Spleen (tissue), 11 donors: ENCODE results near the gene CEP41. TPM values are rescaled to one million over a fixed set of nuclear protein-coding genes. Genes with fewer than 3 reads are reported as not detected.
A peak's percentile ranks its signal among the peaks of the same experiment; 100 is the strongest.

Experiments
- DNase-seq: peaks from one replicate; pipeline ENCODE4 v3.0.0-alpha.2; 2020
- H3K27ac ChIP-seq, 8 donors: fragments of 200-600 bp; sonication (generic) in 7 of 8; 1 replicate in 4 of 8; 2 replicates in 4 of 8; pipeline versions ENCODE4 v1.5.0 to v1.8.0; 2016 to 2021; ENCODE audit warnings: inconsistent platforms in 4 of 8, mild to moderate bottlenecking in 4 of 8, moderate library complexity in 1 of 8
- H3K27me3 ChIP-seq, 7 donors: fragments of 200-600 bp; sonication (generic) in 6 of 7; replicated peaks in 1 of 7; 1 replicate in 4 of 7; 2 replicates in 3 of 7; pipeline versions ENCODE4 v1.5.0 to v1.8.0; 2016 to 2021; ENCODE audit warnings: inconsistent platforms in 3 of 7, mild to moderate bottlenecking in 1 of 7
- H3K36me3 ChIP-seq, 6 donors: fragments of 200-600 bp; sonication (generic) in 5 of 6; 1 replicate in 4 of 6; 2 replicates in 2 of 6; pipeline versions ENCODE4 v1.5.0 to v1.8.0; 2016 to 2021; ENCODE audit warnings: inconsistent platforms in 2 of 6
- H3K4me1 ChIP-seq, 6 donors: fragments of 200-600 bp; sonication (generic) in 5 of 6; 1 replicate in 3 of 6; 2 replicates in 3 of 6; pipeline versions ENCODE4 v1.5.0 to v1.8.0; 2016 to 2021; ENCODE audit warnings: inconsistent platforms in 3 of 6
- H3K4me3 ChIP-seq, 8 donors: fragments of 200-600 bp; sonication (generic) in 7 of 8; 1 replicate in 4 of 8; 2 replicates in 4 of 8; pipeline versions ENCODE4 v1.5.0 to v1.8.0; 2016 to 2021; ENCODE audit warnings: inconsistent platforms in 4 of 8, mild to moderate bottlenecking in 4 of 8, moderate library complexity in 2 of 8
- H3K9me3 ChIP-seq, 8 donors: fragments of 200-600 bp; sonication (generic) in 7 of 8; 1 replicate in 4 of 8; 2 replicates in 4 of 8; pipeline versions ENCODE4 v1.5.0 to v1.8.0; 2016 to 2021; ENCODE audit warnings: inconsistent platforms in 4 of 8
- CTCF ChIP-seq, 11 experiments: fragments of 200-600 bp in 7 of 11; fragments of 450-650 bp in 4 of 11; sonication (generic) in 4 of 11; IDR thresholded peaks in 8 of 11; conservative IDR thresholded peaks in 3 of 11; 1 replicate in 7 of 11; 2 replicates in 4 of 11; pipeline versions ENCODE4 v1.4.0 to v1.8.0; 2016 to 2021; ENCODE audit warnings: antibody characterized with exemption in 11 of 11, inconsistent platforms in 4 of 11, mild to moderate bottlenecking in 1 of 11
- POLR2A ChIP-seq, 3 donors: fragments of 450-650 bp; IDR thresholded peaks; one replicate each; pipeline ENCODE4 v1.5.1; 2017; ENCODE audit warnings: antibody characterized with exemption in 3 of 3, mild to moderate bottlenecking in 1 of 3
- POLR2AphosphoS5 ChIP-seq, 3 donors: sonication (generic); formaldehyde crosslinking; IDR thresholded peaks; one replicate each; pipeline ENCODE4 v1.5.1; 2017; ENCODE audit warnings: antibody characterized with exemption in 3 of 3
- WGBS, 5 donors: extraction: QIAGEN DNeasy Blood & Tissue Kit in 3 of 5; methylation state at CpG; one replicate each; pipeline versions ENCODE4 v1.1.5 to v1.1.7; 2013 to 2018; 5-methylcytosine and 5-hydroxymethylcytosine counted together
- intact Hi-C: fragments of 100-400 bp; cut with DNase I; formaldehyde crosslinking; loops from one replicate; pipeline ENCODE4 v1.15.0; 2023; ENCODE audit warnings: low total_unique reads
- polyA plus RNA-seq, 3 donors: library from polyadenylated mRNA; stranded (reverse); fragments of 200-250 nt; gene quantifications; one replicate each; pipeline ENCODE4 v1.2.1, GENCODE V29; 2013
- total RNA-seq, 7 donors: library from RNA; depleted of rRNA in 3 of 7; stranded (reverse); fragments of >200 nt in 3 of 7; fragmentation: NEBNext Ultra II Directional in 4 of 7; extraction: Animal tissue kit (Norgen Biotek cat#: 25700) in 4 of 7; gene quantifications; one replicate each; pipeline versions ENCODE4 v1.1.0 to v1.2.1, GENCODE V29; 2016 to 2021
- donor health status: healthy with polysubstance abuse.
- donor health status: DM: no; HTN: no; CAD: no; lungs with moderate emphysema.
- donor health status: DM: no; HTN: no; CAD: no.
- donor health status: Bipolar disorder and iron deficiency.
- donor health status: healthy.
- donor health status: DM: no; HTN: no; CAD: no.
- donor health status: DM: yes; HTN: yes; CAD: no.

The CEP41 gene
- total and polyA plus RNA-seq, 10 donors, result 2.3 to 19.3 (median 12.5) TPM

GRCh38 chr7:130386876-130387275 is 53.9 kb downstream of the CEP41 start:
- DNase-seq, result no peak
- WGBS, 5 donors, result 52 to 84% (median 75%) methylated on average over 3 of the region's 3 CpGs
- Histone ChIP-seq H3K4me3 (no peak overlapping the region), H3K27me3 (no peaks in the 10 kb centered on the region), H3K9me3 (peaks cover 0 to 6% (median 0%) of the 10 kb centered on the region in 8 donors), H3K36me3 (no peaks in the 10 kb centered on the region), H3K4me1 (peaks cover 0 to 22% (median 2%) of the 10 kb centered on the region in 6 donors), H3K27ac (peak overlapping the region; percentile 15 to 88 (median 64))
- TF ChIP-seq CTCF (IDR thresholded peaks at IDR 0.05 in 8 of 11, conservative IDR thresholded peaks at IDR 0.05 in 3 of 11), result no peak
- TF ChIP-seq POLR2A (IDR thresholded peaks at IDR 0.05), result no peak
- TF ChIP-seq POLR2AphosphoS5 (IDR thresholded peaks at IDR 0.05), result peak in 2 of 3 donors; percentile 32 to 64
- intact Hi-C loops, result no loop called here

- peak overlapping the region; percentile 32 to 88 (median 78) for H3K27ac ChIP-seq
- DNase-seq, result peak; percentile 77
- H3K4me1 ChIP-seq, result peaks cover 0 to 26% (median 5%) of the 10 kb centered on the region in 6 donors
- H3K9me3 ChIP-seq, result peaks cover 0 to 6% (median 0%) of the 10 kb centered on the region in 8 donors
- H3K4me3 ChIP-seq, result no peak overlapping the region
- WGBS, 5 donors, result 66 to 91% (median 77%) methylated on average over 2 to 6 of the region's 6 CpGs
- no peaks in the 10 kb centered on the region for H3K36me3 ChIP-seq
- no peaks in the 10 kb centered on the region for H3K27me3 ChIP-seq
- intact Hi-C loops, result no loop called here
- TF ChIP-seq CTCF (IDR thresholded peaks at IDR 0.05 in 8 of 11, conservative IDR thresholded peaks at IDR 0.05 in 3 of 11) (no peak), POLR2A (IDR thresholded peaks at IDR 0.05) (no peak), POLR2AphosphoS5 (IDR thresholded peaks at IDR 0.05) (peak; percentile 47 to 80 (median 77))
Measured at GRCh38 chr7:130385600-130386066, 55.2 kb downstream of the CEP41 start.

- peaks cover 0 to 32% (median 9%) of the 10 kb centered on the region in 6 donors for H3K4me1 ChIP-seq
- H3K4me3 ChIP-seq, result no peak overlapping the region
- TF ChIP-seq POLR2A (IDR thresholded peaks at IDR 0.05) (no peak), CTCF (IDR thresholded peaks at IDR 0.05 in 8 of 11, conservative IDR thresholded peaks at IDR 0.05 in 3 of 11) (no peak), POLR2AphosphoS5 (IDR thresholded peaks at IDR 0.05) (no peak)
- H3K9me3 ChIP-seq, result peaks cover 0 to 6% (median 0%) of the 10 kb centered on the region in 8 donors
- H3K36me3 ChIP-seq, result no peaks in the 10 kb centered on the region
- no peaks in the 10 kb centered on the region for H3K27me3 ChIP-seq
- intact Hi-C loops, result no loop called here
- no peak for DNase-seq
- WGBS, 5 donors, result 80 to 92% (median 82%) methylated on average over 13 of the region's 13 CpGs
- H3K27ac ChIP-seq, result peak overlapping the region; percentile 35 to 88 (median 78)
Measured at GRCh38 chr7:130384841-130385599, 55.8 kb downstream of the CEP41 start.

- intact Hi-C loops, result no loop called here
- Histone ChIP-seq H3K36me3 (no peaks in the 10 kb centered on the region), H3K9me3 (peaks cover 0 to 6% (median 0%) of the 10 kb centered on the region in 8 donors), H3K27me3 (no peaks in the 10 kb centered on the region), H3K4me1 (peaks cover 0 to 39% (median 14%) of the 10 kb centered on the region in 6 donors), H3K27ac (peak overlapping the region; percentile 27 to 88 (median 78)), H3K4me3 (no peak overlapping the region)
- WGBS, 5 donors, result 28 to 62% (median 47%) methylated on average over 6 to 10 of the region's 10 CpGs
- TF ChIP-seq POLR2AphosphoS5 (IDR thresholded peaks at IDR 0.05) (peak in 1 of 3 donors; percentile 59), CTCF (IDR thresholded peaks at IDR 0.05 in 8 of 11, conservative IDR thresholded peaks at IDR 0.05 in 3 of 11) (no peak)
- DNase-seq, result no peak
Measured at GRCh38 chr7:130384371-130384801, 56.4 kb downstream of the CEP41 start.
